GM12891 (cell line): ENCODE measurements around the gene FGF12.

ENCODE experiments used
- POLR2A ChIP-seq: IDR thresholded peaks from 2 replicates; pipeline ENCODE4 v1.6.1; 2011; ENCODE audit warnings: low read depth, low read length, control low read depth
- POLR2AphosphoS5 ChIP-seq: IDR thresholded peaks from 2 replicates; pipeline ENCODE4 v1.6.1; 2011; ENCODE audit warnings: low read depth, low read length, control low read depth

GRCh38 chr3:192364316-192364715 is 363.0 kb downstream of the FGF12 start:
- TF ChIP-seq POLR2A, result no peak
- TF ChIP-seq POLR2AphosphoS5, result no peak
